ENCODE data around the gene KCTD12.

DNA sequence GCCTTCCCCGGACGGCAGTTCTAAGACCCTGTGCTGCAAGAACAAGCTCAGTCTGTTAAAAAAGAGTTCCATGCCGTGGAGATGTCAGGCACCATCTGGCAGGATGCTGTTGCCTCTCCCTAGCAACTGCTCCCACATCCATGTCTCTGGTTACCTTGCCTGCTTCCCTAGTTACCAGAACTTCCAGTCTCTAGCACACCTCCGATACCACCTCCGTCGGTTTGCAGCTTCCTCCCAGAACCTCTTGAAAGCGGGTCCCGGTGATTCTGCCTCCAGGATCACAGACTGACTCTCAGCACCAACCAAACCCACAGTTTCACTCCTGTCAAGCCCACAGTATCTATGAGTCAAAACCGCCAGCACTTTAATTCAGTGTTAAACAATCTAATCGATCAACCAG, 55.4 kb downstream of the KCTD12 start:
- TF ChIP-seq EZH2 (IDR thresholded peaks at IDR 0.05; ENCODE audit: borderline replicate concordance, low read length) = no peak
- no peak for TF ChIP-seq CTCF (conservative IDR thresholded peaks at IDR 0.05 in 1 of 2, IDR thresholded peaks at IDR 0.05 in 1 of 2; ENCODE audit: extremely low read depth in 1 of 2, insufficient read depth in 1 of 2, low read depth in 1 of 2, low read length in 2 of 2)

All from mammary epithelial cell (primary cell).